ENCODE results near the gene ELK3. TPM values are rescaled to one million over a fixed set of nuclear protein-coding genes. Genes with fewer than 3 reads are reported as not detected.

Gene ELK3
- total and polyA plus RNA-seq, 2 experiments from 2014 or later = 5.5 to 8.3 TPM

- H3K27ac ChIP-seq (ENCODE audit: low read depth) = no peak overlapping the region
- peak overlapping the region; percentile 96 for H3K4me3 Mint-ChIP-seq
- no peak for DNase-seq (ENCODE audit: low spot score)
- ATAC-seq = no peak
- H3K4me1 Mint-ChIP-seq = peaks cover 6% of the 10 kb centered on the region
- H3K4me1 ChIP-seq (ENCODE audit: insufficient read depth) = peaks cover 12% of the 10 kb centered on the region
- H2AFZ ChIP-seq = peak overlapping the region; percentile 92
- no peaks in the 10 kb centered on the region for H3K36me3 Mint-ChIP-seq (ENCODE audit: low read depth)
- peaks cover 24% of the 10 kb centered on the region for H3K79me2 ChIP-seq (replicated peaks; ENCODE audit: insufficient read depth)
- no peaks in the 10 kb centered on the region for H3K9me2 ChIP-seq (ENCODE audit: insufficient read depth)
- no peaks in the 10 kb centered on the region for H3K36me3 ChIP-seq (ENCODE audit: insufficient read depth)
- peak overlapping the region; percentile 88 for H3K4me3 ChIP-seq
- no peaks in the 10 kb centered on the region; the same call in 2 of the 3 replicates for H3K9me3 Mint-ChIP-seq
- no peaks in the 10 kb centered on the region for H4K20me1 ChIP-seq (replicated peaks; ENCODE audit: insufficient read depth)
- peaks cover 24% of the 10 kb centered on the region for H3K27me3 Mint-ChIP-seq (ENCODE audit: insufficient read depth, low read depth, poor library complexity)
- TF ChIP-seq CREB1 (CRISPR knock-in tag; IDR thresholded peaks at IDR 0.05; ENCODE audit: low read depth) = no peak
- TF ChIP-seq, protein P1, sequence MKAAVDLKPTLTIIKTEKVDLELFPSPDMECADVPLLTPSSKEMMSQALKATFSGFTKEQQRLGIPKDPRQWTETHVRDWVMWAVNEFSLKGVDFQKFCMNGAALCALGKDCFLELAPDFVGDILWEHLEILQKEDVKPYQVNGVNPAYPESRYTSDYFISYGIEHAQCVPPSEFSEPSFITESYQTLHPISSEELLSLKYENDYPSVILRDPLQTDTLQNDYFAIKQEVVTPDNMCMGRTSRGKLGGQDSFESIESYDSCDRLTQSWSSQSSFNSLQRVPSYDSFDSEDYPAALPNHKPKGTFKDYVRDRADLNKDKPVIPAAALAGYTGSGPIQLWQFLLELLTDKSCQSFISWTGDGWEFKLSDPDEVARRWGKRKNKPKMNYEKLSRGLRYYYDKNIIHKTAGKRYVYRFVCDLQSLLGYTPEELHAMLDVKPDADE (IDR thresholded peaks at IDR 0.05) = no peak
- TF ChIP-seq, protein P2, sequence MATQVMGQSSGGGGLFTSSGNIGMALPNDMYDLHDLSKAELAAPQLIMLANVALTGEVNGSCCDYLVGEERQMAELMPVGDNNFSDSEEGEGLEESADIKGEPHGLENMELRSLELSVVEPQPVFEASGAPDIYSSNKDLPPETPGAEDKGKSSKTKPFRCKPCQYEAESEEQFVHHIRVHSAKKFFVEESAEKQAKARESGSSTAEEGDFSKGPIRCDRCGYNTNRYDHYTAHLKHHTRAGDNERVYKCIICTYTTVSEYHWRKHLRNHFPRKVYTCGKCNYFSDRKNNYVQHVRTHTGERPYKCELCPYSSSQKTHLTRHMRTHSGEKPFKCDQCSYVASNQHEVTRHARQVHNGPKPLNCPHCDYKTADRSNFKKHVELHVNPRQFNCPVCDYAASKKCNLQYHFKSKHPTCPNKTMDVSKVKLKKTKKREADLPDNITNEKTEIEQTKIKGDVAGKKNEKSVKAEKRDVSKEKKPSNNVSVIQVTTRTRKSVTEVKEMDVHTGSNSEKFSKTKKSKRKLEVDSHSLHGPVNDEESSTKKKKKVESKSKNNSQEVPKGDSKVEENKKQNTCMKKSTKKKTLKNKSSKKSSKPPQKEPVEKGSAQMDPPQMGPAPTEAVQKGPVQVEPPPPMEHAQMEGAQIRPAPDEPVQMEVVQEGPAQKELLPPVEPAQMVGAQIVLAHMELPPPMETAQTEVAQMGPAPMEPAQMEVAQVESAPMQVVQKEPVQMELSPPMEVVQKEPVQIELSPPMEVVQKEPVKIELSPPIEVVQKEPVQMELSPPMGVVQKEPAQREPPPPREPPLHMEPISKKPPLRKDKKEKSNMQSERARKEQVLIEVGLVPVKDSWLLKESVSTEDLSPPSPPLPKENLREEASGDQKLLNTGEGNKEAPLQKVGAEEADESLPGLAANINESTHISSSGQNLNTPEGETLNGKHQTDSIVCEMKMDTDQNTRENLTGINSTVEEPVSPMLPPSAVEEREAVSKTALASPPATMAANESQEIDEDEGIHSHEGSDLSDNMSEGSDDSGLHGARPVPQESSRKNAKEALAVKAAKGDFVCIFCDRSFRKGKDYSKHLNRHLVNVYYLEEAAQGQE (IDR thresholded peaks at IDR 0.05; ENCODE audit: unreplicated experiment) = no peak
- no peak for TF ChIP-seq EZH2 (IDR thresholded peaks at IDR 0.05; ENCODE audit: low read depth, unreplicated experiment)
- no peak for TF ChIP-seq EZH2phosphoT487 (IDR thresholded peaks at IDR 0.05; ENCODE audit: unreplicated experiment)
- no peak for TF ChIP-seq ZNF331 (CRISPR knock-in tag; IDR thresholded peaks at IDR 0.05; ENCODE audit: low read depth)
- no peak for TF ChIP-seq STAT1 (IDR thresholded peaks at IDR 0.05; ENCODE audit: unreplicated experiment)
- TF ChIP-seq, protein P3, sequence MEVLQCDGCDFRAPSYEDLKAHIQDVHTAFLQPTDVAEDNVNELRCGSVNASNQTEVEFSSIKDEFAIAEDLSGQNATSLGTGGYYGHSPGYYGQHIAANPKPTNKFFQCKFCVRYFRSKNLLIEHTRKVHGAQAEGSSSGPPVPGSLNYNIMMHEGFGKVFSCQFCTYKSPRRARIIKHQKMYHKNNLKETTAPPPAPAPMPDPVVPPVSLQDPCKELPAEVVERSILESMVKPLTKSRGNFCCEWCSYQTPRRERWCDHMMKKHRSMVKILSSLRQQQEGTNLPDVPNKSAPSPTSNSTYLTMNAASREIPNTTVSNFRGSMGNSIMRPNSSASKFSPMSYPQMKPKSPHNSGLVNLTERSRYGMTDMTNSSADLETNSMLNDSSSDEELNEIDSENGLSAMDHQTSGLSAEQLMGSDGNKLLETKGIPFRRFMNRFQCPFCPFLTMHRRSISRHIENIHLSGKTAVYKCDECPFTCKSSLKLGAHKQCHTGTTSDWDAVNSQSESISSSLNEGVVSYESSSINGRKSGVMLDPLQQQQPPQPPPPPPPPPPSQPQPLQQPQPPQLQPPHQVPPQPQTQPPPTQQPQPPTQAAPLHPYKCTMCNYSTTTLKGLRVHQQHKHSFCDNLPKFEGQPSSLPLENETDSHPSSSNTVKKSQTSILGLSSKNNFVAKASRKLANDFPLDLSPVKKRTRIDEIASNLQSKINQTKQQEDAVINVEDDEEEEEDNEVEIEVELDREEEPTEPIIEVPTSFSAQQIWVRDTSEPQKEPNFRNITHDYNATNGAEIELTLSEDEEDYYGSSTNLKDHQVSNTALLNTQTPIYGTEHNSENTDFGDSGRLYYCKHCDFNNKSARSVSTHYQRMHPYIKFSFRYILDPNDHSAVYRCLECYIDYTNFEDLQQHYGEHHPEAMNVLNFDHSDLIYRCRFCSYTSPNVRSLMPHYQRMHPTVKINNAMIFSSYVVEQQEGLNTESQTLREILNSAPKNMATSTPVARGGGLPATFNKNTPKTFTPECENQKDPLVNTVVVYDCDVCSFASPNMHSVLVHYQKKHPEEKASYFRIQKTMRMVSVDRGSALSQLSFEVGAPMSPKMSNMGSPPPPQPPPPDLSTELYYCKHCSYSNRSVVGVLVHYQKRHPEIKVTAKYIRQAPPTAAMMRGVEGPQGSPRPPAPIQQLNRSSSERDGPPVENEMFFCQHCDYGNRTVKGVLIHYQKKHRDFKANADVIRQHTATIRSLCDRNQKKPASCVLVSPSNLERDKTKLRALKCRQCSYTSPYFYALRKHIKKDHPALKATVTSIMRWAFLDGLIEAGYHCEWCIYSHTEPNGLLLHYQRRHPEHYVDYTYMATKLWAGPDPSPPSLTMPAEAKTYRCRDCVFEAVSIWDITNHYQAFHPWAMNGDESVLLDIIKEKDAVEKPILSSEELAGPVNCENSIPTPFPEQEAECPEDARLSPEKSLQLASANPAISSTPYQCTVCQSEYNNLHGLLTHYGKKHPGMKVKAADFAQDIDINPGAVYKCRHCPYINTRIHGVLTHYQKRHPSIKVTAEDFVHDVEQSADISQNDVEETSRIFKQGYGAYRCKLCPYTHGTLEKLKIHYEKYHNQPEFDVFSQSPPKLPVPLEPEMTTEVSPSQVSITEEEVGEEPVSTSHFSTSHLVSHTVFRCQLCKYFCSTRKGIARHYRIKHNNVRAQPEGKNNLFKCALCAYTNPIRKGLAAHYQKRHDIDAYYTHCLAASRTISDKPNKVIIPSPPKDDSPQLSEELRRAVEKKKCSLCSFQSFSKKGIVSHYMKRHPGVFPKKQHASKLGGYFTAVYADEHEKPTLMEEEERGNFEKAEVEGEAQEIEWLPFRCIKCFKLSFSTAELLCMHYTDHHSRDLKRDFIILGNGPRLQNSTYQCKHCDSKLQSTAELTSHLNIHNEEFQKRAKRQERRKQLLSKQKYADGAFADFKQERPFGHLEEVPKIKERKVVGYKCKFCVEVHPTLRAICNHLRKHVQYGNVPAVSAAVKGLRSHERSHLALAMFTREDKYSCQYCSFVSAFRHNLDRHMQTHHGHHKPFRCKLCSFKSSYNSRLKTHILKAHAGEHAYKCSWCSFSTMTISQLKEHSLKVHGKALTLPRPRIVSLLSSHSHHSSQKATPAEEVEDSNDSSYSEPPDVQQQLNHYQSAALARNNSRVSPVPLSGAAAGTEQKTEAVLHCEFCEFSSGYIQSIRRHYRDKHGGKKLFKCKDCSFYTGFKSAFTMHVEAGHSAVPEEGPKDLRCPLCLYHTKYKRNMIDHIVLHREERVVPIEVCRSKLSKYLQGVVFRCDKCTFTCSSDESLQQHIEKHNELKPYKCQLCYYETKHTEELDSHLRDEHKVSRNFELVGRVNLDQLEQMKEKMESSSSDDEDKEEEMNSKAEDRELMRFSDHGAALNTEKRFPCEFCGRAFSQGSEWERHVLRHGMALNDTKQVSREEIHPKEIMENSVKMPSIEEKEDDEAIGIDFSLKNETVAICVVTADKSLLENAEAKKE (CRISPR knock-in tag; IDR thresholded peaks at IDR 0.05) = no peak
- no peak for TF ChIP-seq POLR2AphosphoS5 (IDR thresholded peaks at IDR 0.05; ENCODE audit: low read depth)
- no peak for TF ChIP-seq NANOG (IDR thresholded peaks at IDR 0.05; ENCODE audit: borderline replicate concordance)
- no peak for TF ChIP-seq ZNF114 (CRISPR knock-in tag; IDR thresholded peaks at IDR 0.05)
- H3K27me3 ChIP-seq (ENCODE audit: insufficient read depth) = peaks cover 32% of the 10 kb centered on the region
- peak overlapping the region; percentile 88 for H3K4me2 ChIP-seq
- no peaks in the 10 kb centered on the region for H3F3A ChIP-seq (replicated peaks; ENCODE audit: low read depth)
- H3K27ac Mint-ChIP-seq = no peak overlapping the region
Observed at GRCh38 chr12:96194576-96194889, 358 bp downstream of the ELK3 start.

Data from GM23338 (cell line).